ENCODE measurements around the gene ZNG1C.
"Not testable (repeated sequence)": the region's sequence is repeated elsewhere in the genome, so short reads cannot be mapped to it uniquely, and the experiment has no call there.

Gene ZNG1C

GRCh38 chr9:68342265-68343025 is 100.7 kb downstream of the ZNG1C start:
- not testable (repeated sequence) for DNase-seq (ENCODE audit: low spot score)

DNA sequence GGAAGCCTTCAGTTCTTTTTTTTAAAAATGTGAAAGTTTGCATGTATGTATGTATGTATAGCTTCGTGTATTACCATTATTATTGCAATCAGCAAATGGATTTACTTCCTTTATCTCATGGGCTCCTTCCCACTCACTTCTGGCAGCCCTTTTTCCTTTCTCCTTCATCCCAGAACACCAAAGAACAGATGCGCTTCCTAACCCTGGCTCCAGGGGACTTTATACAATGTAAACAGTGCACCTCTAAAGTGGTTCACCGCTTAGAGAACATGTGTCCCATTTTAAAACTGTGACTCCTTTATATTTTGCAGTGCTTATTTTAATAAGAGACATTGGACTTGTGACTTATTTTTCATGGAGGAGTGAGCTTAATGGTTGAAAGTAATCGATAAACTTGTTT is 101.5 kb downstream of the ZNG1C start:
- not testable (repeated sequence) for DNase-seq (ENCODE audit: low spot score)

DNA sequence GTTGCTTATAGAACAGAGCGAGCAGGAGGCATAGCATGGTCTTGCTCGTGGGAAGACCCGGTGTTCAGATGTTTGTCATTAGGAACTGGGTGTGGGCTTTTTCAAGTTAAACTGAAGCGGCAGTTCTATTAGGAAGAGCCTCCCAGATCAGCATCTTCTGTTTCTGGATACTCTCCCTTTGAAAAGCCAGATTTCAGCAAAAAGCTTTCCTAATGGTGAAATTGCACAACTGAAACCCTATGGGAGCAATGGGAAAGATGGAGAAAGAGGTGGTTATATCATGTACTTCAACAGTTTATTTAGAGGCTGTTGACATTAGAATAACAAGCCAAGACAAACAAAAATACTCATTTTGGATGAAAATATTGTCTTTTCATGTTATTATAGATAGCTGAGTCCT is 102.2 kb downstream of the ZNG1C start:
- not testable (repeated sequence) for DNase-seq (ENCODE audit: low spot score)
